OCI-LY1 (cell line): Measurements from ENCODE around the gene FAM131C.

Source experiments
- H2AFZ ChIP-seq: fragments of 200-600 bp; sonication (generic), shearing (Covaris generic); 2 replicates; pipeline ENCODE4 v1.6.0; 2014; ENCODE audit warnings: antibody characterized with exemption, mild to moderate bottlenecking, low read length
- H3F3A ChIP-seq: fragments of 200-600 bp; sonication (generic), shearing (Covaris generic); 2 replicates; pipeline ENCODE4 v1.6.0; 2014; ENCODE audit warnings: mild to moderate bottlenecking, antibody characterized with exemption, low read length, moderate library complexity; ENCODE audit not compliant: insufficient read depth
- H3K27ac ChIP-seq: fragments of 200-600 bp; sonication (generic); 2 replicates; pipeline ENCODE4 v1.5.1; 2014; ENCODE audit warnings: low read length, mixed run types, mild to moderate bottlenecking, low read depth; ENCODE audit not compliant: poor library complexity, severe bottlenecking
- H3K27me3 ChIP-seq: fragments of 200-600 bp; sonication (generic); 2 replicates; pipeline ENCODE4 v1.6.0; 2014; ENCODE audit warnings: antibody characterized with exemption, mild to moderate bottlenecking, low read length, moderate library complexity; ENCODE audit not compliant: insufficient read depth
- H3K36me3 ChIP-seq: fragments of 200-600 bp; sonication (generic); 2 replicates; pipeline ENCODE4 v1.6.1; 2014; ENCODE audit warnings: mild to moderate bottlenecking, antibody characterized with exemption, low read length, moderate library complexity, mixed read lengths; ENCODE audit not compliant: insufficient read depth
- H3K4me1 ChIP-seq: fragments of 200-600 bp; sonication (generic); 2 replicates; pipeline ENCODE4 v1.5.1; 2014; ENCODE audit warnings: mild to moderate bottlenecking, low read length, moderate library complexity; ENCODE audit not compliant: insufficient read depth, severe bottlenecking
- H3K4me2 ChIP-seq: fragments of 200-600 bp; sonication (generic), shearing (Covaris generic); 2 replicates; pipeline ENCODE4 v1.6.1; 2014; ENCODE audit warnings: low read length
- H3K4me3 ChIP-seq: fragments of 200-600 bp; sonication (generic); 2 replicates; pipeline ENCODE4 v1.5.1; 2014; ENCODE audit warnings: low read length, low read depth, mild to moderate bottlenecking, mixed read lengths; ENCODE audit not compliant: poor library complexity, severe bottlenecking
- H3K79me2 ChIP-seq: fragments of 200-600 bp; shearing (Covaris generic); 2 replicates; pipeline ENCODE4 v1.6.1; 2016; ENCODE audit warnings: mixed run types, low read length, mixed read lengths; ENCODE audit not compliant: insufficient read depth
- H3K9ac ChIP-seq: fragments of 200-600 bp; sonication (generic), shearing (Covaris generic); 2 replicates; pipeline ENCODE4 v1.6.1; 2014; ENCODE audit warnings: mild to moderate bottlenecking, low read length, mixed read lengths
- H3K9me2 ChIP-seq: fragments of 200-600 bp; sonication (generic), shearing (Covaris generic); 2 replicates; pipeline ENCODE4 v1.6.1; 2014; ENCODE audit warnings: low read depth, mild to moderate bottlenecking, low read length, mixed read lengths
- H3K9me3 ChIP-seq: fragments of 200-600 bp; shearing (Covaris generic); 2 replicates; pipeline ENCODE4 v1.6.1; 2014; ENCODE audit warnings: low read length, mixed read lengths
- H4K20me1 ChIP-seq: fragments of 200-600 bp; sonication (generic), shearing (Covaris generic); 2 replicates; pipeline ENCODE4 v1.6.0; 2016; ENCODE audit warnings: mild to moderate bottlenecking, low read length; ENCODE audit not compliant: insufficient read depth
- CTCF ChIP-seq: fragments of 200-600 bp; sonication (generic), shearing (Covaris generic); IDR thresholded peaks from 2 replicates; pipeline ENCODE4 v1.5.1; 2017; ENCODE audit warnings: mild to moderate bottlenecking, antibody characterized with exemption, low read length, moderate library complexity, mixed read lengths
- EZH2 ChIP-seq: fragments of 200-600 bp; sonication (generic), shearing (Covaris generic); IDR thresholded peaks from 2 replicates; pipeline ENCODE4 v1.8.0; 2017; ENCODE audit warnings: borderline replicate concordance, mixed run types, mild to moderate bottlenecking, antibody characterized with exemption, low read length, moderate library complexity, mixed read lengths

FAM131C gene

GRCh38 chr1:16072616-16073484 lies 601 bp downstream of the FAM131C start:
- Histone ChIP-seq H3K27ac (no peak overlapping the region), H4K20me1 (no peaks in the 10 kb centered on the region), H3K4me2 (peak overlapping the region; percentile 81), H3K9ac (peak overlapping the region; percentile 10; the same call in 1 of the 2 replicates), H3K9me2 (no peaks in the 10 kb centered on the region), H3K36me3 (no peaks in the 10 kb centered on the region), H3K4me3 (peak overlapping the region; percentile 46), H3K9me3 (no peaks in the 10 kb centered on the region), H3K4me1 (peaks cover 14% of the 10 kb centered on the region), H2AFZ (no peak overlapping the region), H3F3A (no peaks in the 10 kb centered on the region), H3K79me2 (no peaks in the 10 kb centered on the region), H3K27me3 (peaks cover 11% of the 10 kb centered on the region; the same call in 1 of the 2 replicates)
- TF ChIP-seq CTCF (no peak), EZH2 (no peak)

- H3K9me3 ChIP-seq = no peaks in the 10 kb centered on the region
- H3K4me3 ChIP-seq = no peak overlapping the region
- H3K9me2 ChIP-seq = no peaks in the 10 kb centered on the region
- no peak overlapping the region for H3K4me2 ChIP-seq
- TF ChIP-seq EZH2 (no peak), CTCF (no peak)
- peaks cover 14% of the 10 kb centered on the region for H3K4me1 ChIP-seq
- no peaks in the 10 kb centered on the region for H4K20me1 ChIP-seq
- no peaks in the 10 kb centered on the region for H3K36me3 ChIP-seq
- no peak overlapping the region for H3K27ac ChIP-seq
- H3K9ac ChIP-seq = no peak overlapping the region
- no peaks in the 10 kb centered on the region for H3F3A ChIP-seq
- H2AFZ ChIP-seq = no peak overlapping the region
- no peaks in the 10 kb centered on the region for H3K79me2 ChIP-seq
- H3K27me3 ChIP-seq = 0 out of 2 replicates have a peak, but pooled peaks cover 11% of the 10 kb centered on the region
These were observed 1.4 kb downstream of the FAM131C start for GRCh38 chr1:16072095-16072494.

GRCh38 chr1:16071614-16072013 lies 1.8 kb downstream of the FAM131C start:
- no peak overlapping the region for H3K4me2 ChIP-seq
- H3K4me3 ChIP-seq = no peak overlapping the region
- no peak overlapping the region for H3K9ac ChIP-seq
- H3K36me3 ChIP-seq = no peaks in the 10 kb centered on the region
- H3K27me3 ChIP-seq = 0 out of 2 replicates have a peak, but pooled peaks cover 11% of the 10 kb centered on the region
- H3F3A ChIP-seq = no peaks in the 10 kb centered on the region
- no peaks in the 10 kb centered on the region for H3K9me3 ChIP-seq
- no peaks in the 10 kb centered on the region for H3K79me2 ChIP-seq
- TF ChIP-seq CTCF (no peak), EZH2 (no peak)
- H3K27ac ChIP-seq = no peak overlapping the region
- H3K4me1 ChIP-seq = peaks cover 14% of the 10 kb centered on the region
- no peak overlapping the region for H2AFZ ChIP-seq
- H3K9me2 ChIP-seq = no peaks in the 10 kb centered on the region
- H4K20me1 ChIP-seq = no peaks in the 10 kb centered on the region
